ENCODE data around the gene MRPL40.
"Not testable (repeated sequence)": the region's sequence is repeated elsewhere in the genome, so short reads cannot be mapped to it uniquely, and the experiment has no call there.

MRPL40 gene

GRCh38 chr22:19407649-19408606, 24.4 kb upstream of the MRPL40 start:
- no peak for DNase-seq (ENCODE audit: low read depth)

GRCh38 chr22:19410941-19411689, 21.2 kb upstream of the MRPL40 start:
- no peak for DNase-seq (ENCODE audit: low read depth)

- no peak for DNase-seq (ENCODE audit: low read depth)
Observed at GRCh38 chr22:19411690-19412045, 20.7 kb upstream of the MRPL40 start.

GRCh38 chr22:19412478-19412877, 19.9 kb upstream of the MRPL40 start:
- no peak for DNase-seq (ENCODE audit: low read depth)

GRCh38 chr22:19412923-19413322, 19.4 kb upstream of the MRPL40 start:
- DNase-seq (ENCODE audit: low read depth), result no peak

GRCh38 chr22:19419086-19419463, 13.3 kb upstream of the MRPL40 start:
- no peak for DNase-seq (ENCODE audit: low read depth)

GRCh38 chr22:19419464-19420178, 12.7 kb upstream of the MRPL40 start:
- DNase-seq (ENCODE audit: low read depth), result peak; percentile 21

GRCh38 chr22:19420321-19420720, 12.0 kb upstream of the MRPL40 start:
- no peak for DNase-seq (ENCODE audit: low read depth)

GRCh38 chr22:19422440-19423301, 9.7 kb upstream of the MRPL40 start:
- no peak for DNase-seq (ENCODE audit: low read depth)

- no peak for DNase-seq (ENCODE audit: low read depth)
Observed at GRCh38 chr22:19424186-19424500, 8.2 kb upstream of the MRPL40 start.

GRCh38 chr22:19429950-19430889, 2.1 kb upstream of the MRPL40 start:
- DNase-seq (ENCODE audit: low read depth), result no peak

GRCh38 chr22:19430890-19431541, 1.3 kb upstream of the MRPL40 start:
- no peak for DNase-seq (ENCODE audit: low read depth)

GRCh38 chr22:19431649-19432132, 654 bp upstream of the MRPL40 start, which contains the start of gene HIRA:
HIRA (minus strand) TSS chr22:19431733; CDS start chr22:19431476, 257 bp downstream.
- peak; percentile 79 for DNase-seq (ENCODE audit: low read depth)

- DNase-seq (ENCODE audit: low read depth), result no peak
Observed at GRCh38 chr22:19434401-19434800, 2.1 kb downstream of the MRPL40 start.

- DNase-seq (ENCODE audit: low read depth), result no peak
Observed at GRCh38 chr22:19434829-19435580, 2.7 kb downstream of the MRPL40 start.

- DNase-seq (ENCODE audit: low read depth), result not testable (repeated sequence)
Observed at GRCh38 chr22:19436444-19437161, 4.3 kb downstream of the MRPL40 start.

GRCh38 chr22:19438298-19438697, 6.0 kb downstream of the MRPL40 start:
- DNase-seq (ENCODE audit: low read depth), result no peak
